ENCODE measurements around the gene TYSND1.
"Not testable (repeated sequence)": the region's sequence is repeated elsewhere in the genome, so short reads cannot be mapped to it uniquely, and the experiment has no call there.

The TYSND1 gene

DNA sequence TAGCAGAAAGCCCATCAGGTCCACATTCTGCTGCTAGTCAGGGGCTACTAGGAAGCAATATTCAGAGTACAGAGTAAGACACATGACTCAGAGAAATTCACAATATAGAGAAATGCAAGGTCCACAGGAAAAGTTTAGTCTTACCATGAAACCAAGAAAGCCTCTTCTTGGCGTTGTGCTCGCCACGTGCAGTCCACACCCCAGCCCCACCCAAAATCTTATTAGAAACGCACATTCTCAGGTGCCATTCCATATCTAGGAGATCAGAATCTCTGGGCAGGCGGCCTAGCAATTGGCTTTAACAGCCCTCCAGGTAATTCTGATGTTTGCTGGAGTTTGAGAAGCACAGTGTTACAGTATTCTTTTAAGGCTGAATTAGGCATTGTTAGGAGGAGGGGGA lies 39.6 kb upstream of the TYSND1 start:
- Histone ChIP-seq H3K27ac (ENCODE audit: insufficient read depth, low read length, poor library complexity, severe bottlenecking) (no peak overlapping the region), H3K36me3 (ENCODE audit: control insufficient read depth, insufficient read depth, low read length) (no peaks in the 10 kb centered on the region), H3K9me3 (ENCODE audit: control insufficient read depth, low read length) (no peaks in the 10 kb centered on the region), H3K27me3 (replicated peaks; ENCODE audit: control insufficient read depth, insufficient read depth, low read length, poor library complexity, severe bottlenecking) (no peaks in the 10 kb centered on the region), H3K4me1 (ENCODE audit: control insufficient read depth, insufficient read depth, low read length, poor library complexity, severe bottlenecking) (no peaks in the 10 kb centered on the region), H3K4me3 (ENCODE audit: insufficient read depth, low read depth, low read length, poor library complexity, severe bottlenecking) (no peak overlapping the region)
- DNase-seq = no peak

DNA sequence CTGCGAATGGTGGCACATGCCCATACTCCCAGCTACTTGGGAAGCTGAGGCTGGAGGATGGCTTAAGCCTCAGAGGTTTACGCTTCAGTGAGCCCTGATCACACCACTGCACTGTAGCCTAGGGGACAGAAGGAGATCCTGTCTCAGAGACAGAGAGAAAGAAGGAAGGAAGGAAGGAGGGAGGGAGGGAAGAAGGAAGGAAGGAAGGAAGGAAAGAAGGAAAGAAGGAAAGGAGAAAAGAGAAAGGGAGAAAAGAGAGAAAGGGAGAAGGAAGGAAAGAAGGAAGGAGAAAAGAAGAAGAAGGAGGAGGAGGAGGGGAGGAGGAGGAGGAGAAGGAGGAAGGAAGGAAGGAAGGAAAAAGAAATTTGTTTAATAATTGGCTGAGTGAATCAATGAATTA lies 36.8 kb upstream of the TYSND1 start:
- no peak for DNase-seq

DNA sequence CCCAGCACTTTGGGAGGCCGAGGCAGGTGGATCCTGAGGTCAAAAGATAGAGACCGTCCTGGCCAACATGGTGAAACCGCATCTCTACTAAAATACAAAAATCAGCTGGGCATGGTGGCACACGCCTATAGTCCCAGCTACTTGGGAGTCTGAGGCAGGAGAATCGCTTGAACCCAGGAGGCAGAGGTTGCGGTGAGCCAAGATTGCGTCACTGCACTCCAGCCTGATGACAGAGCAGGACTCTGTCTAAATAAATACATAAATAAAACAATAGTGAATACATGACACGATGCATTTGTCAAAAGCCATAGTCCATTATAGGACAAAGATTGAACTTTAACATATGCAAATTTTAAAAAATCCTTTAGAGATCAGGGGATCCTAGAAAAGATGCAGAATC lies 32.7 kb upstream of the TYSND1 start:
- H3K27me3 ChIP-seq (replicated peaks; ENCODE audit: control insufficient read depth, insufficient read depth, low read length, poor library complexity, severe bottlenecking); H3K36me3 ChIP-seq (ENCODE audit: control insufficient read depth, insufficient read depth, low read length); H3K9me3 ChIP-seq (ENCODE audit: control insufficient read depth, low read length); H3K27ac ChIP-seq (ENCODE audit: insufficient read depth, low read length, poor library complexity, severe bottlenecking); H3K4me1 ChIP-seq (ENCODE audit: control insufficient read depth, insufficient read depth, low read length, poor library complexity, severe bottlenecking); H3K4me3 ChIP-seq (ENCODE audit: insufficient read depth, low read depth, low read length, poor library complexity, severe bottlenecking); DNase-seq: not testable (repeated sequence)

More for the DNA sequence above, 36.8 kb upstream of the TYSND1 start:
- Histone ChIP-seq H3K27ac (ENCODE audit: insufficient read depth, low read length, poor library complexity, severe bottlenecking) (no peak overlapping the region), H3K4me3 (ENCODE audit: insufficient read depth, low read depth, low read length, poor library complexity, severe bottlenecking) (no peak overlapping the region), H3K27me3 (replicated peaks; ENCODE audit: control insufficient read depth, insufficient read depth, low read length, poor library complexity, severe bottlenecking) (no peaks in the 10 kb centered on the region), H3K9me3 (ENCODE audit: control insufficient read depth, low read length) (no peaks in the 10 kb centered on the region), H3K36me3 (ENCODE audit: control insufficient read depth, insufficient read depth, low read length) (no peaks in the 10 kb centered on the region), H3K4me1 (ENCODE audit: control insufficient read depth, insufficient read depth, low read length, poor library complexity, severe bottlenecking) (no peaks in the 10 kb centered on the region)

DNA sequence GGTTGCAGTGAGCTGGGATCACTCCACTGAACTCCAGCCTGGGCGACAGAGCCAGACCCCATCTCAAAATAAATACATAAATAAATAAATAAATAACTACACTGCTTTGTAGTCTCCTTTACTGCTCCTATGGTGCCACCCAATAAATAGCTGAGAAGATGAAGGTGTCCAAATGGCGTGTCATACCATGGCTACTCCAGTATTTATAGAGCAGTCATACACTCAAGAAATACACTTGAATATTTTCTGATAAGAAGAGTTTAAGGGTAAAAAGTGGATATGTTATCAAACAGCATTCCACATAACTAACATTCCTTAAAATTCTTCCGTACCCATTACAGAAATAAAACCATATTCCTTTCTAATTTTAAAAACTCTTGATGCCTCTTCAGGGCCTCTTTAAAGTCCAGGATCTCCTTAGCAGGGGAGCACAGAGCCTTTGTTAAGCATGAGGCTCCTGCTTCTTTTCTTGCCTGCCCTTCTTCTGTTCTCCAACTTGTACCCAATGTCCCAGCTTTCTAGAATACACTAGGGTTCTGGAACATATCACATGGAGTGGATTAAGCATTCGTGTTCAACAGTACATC lies 31.7 kb upstream of the TYSND1 start:
- peaks cover 13% of the 10 kb centered on the region for H3K4me1 ChIP-seq (ENCODE audit: control insufficient read depth, insufficient read depth, low read length, poor library complexity, severe bottlenecking)
- H3K36me3 ChIP-seq (ENCODE audit: control insufficient read depth, insufficient read depth, low read length) = no peaks in the 10 kb centered on the region
- no peak for DNase-seq
- no peaks in the 10 kb centered on the region for H3K9me3 ChIP-seq (ENCODE audit: control insufficient read depth, low read length)
- H3K27ac ChIP-seq (ENCODE audit: insufficient read depth, low read length, poor library complexity, severe bottlenecking) = no peak overlapping the region
- H3K4me3 ChIP-seq (ENCODE audit: insufficient read depth, low read depth, low read length, poor library complexity, severe bottlenecking) = no peak overlapping the region
- no peaks in the 10 kb centered on the region for H3K27me3 ChIP-seq (replicated peaks; ENCODE audit: control insufficient read depth, insufficient read depth, low read length, poor library complexity, severe bottlenecking)

DNA sequence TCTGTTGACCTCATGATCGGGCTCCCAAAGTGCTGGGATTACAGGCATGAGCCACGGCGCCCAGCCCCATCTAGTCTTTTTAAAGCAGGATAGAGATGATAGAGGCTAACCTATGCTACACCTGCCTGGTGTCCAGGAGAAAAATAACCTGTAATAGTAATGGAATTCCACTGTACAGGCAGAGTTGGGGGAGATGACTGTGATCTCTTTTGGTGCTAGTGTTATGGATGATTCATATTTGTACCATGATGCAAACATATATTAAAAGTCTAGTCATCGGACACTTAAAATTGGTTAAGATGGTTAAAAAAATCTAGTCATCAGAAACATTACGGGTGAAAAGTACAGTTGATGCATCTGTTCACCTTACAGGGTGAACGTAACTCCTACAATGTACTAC lies 29.9 kb upstream of the TYSND1 start:
- H3K27me3 ChIP-seq (replicated peaks; ENCODE audit: control insufficient read depth, insufficient read depth, low read length, poor library complexity, severe bottlenecking) = no peaks in the 10 kb centered on the region
- H3K36me3 ChIP-seq (ENCODE audit: control insufficient read depth, insufficient read depth, low read length) = no peaks in the 10 kb centered on the region
- no peak overlapping the region for H3K4me3 ChIP-seq (ENCODE audit: insufficient read depth, low read depth, low read length, poor library complexity, severe bottlenecking)
- DNase-seq = no peak
- no peaks in the 10 kb centered on the region for H3K9me3 ChIP-seq (ENCODE audit: control insufficient read depth, low read length)
- H3K27ac ChIP-seq (ENCODE audit: insufficient read depth, low read length, poor library complexity, severe bottlenecking) = no peak overlapping the region
- H3K4me1 ChIP-seq (ENCODE audit: control insufficient read depth, insufficient read depth, low read length, poor library complexity, severe bottlenecking) = peaks cover 13% of the 10 kb centered on the region

DNA sequence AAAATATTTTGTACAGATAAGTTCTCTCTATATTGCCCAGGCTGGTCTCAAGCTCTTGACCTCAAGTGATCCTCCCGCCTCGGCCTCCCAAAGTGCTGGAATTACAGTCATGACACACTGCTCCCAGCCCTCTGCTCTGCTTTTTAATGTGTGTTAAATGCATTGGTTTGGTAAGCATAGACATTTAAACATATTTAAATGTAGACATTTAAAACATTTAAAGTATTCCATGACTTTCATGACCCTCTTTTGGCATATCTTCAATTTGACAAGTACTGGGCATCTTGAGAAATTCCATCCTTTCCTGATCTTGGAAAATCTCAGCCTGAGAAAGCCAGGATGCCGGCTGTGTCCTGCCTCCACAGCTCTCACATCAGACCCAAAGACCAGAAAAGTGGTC lies 29.0 kb upstream of the TYSND1 start:
- Histone ChIP-seq H3K9me3 (ENCODE audit: control insufficient read depth, low read length) (no peaks in the 10 kb centered on the region), H3K27ac (ENCODE audit: insufficient read depth, low read length, poor library complexity, severe bottlenecking) (no peak overlapping the region), H3K36me3 (ENCODE audit: control insufficient read depth, insufficient read depth, low read length) (no peaks in the 10 kb centered on the region), H3K4me3 (ENCODE audit: insufficient read depth, low read depth, low read length, poor library complexity, severe bottlenecking) (no peak overlapping the region), H3K4me1 (ENCODE audit: control insufficient read depth, insufficient read depth, low read length, poor library complexity, severe bottlenecking) (peaks cover 13% of the 10 kb centered on the region), H3K27me3 (replicated peaks; ENCODE audit: control insufficient read depth, insufficient read depth, low read length, poor library complexity, severe bottlenecking) (no peaks in the 10 kb centered on the region)
- DNase-seq = no peak

DNA sequence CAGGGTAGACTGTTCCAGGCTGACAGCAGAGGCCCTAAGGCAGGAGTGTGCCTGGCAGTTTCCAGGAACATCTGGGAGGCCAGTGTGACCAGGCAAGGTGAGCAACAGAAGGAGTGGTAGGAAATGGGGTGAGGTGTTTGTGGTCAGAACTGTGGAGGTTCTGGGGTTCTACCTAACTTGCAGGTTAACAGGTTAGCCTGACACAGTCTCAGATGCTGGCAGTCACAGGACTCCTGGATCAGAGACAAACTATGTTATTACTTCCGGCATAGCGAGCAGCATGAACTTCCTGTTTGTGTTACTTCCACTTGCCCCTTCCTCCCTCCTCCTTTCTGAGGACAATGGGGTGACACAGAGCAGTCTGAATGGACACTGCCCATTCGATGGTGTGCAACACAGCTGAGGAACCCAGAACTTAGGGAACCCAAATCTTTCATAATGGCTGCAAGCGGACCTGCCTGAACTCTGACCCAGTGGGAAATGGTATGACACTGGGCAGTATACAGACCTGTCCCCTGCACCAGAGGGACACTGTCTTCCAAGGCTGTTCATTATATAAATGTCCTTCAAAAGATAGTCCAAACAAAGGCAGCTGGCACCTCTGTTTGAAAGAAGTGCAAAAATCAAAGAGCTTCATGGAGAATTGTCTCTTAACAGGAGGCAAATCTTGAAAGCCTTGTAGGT lies 27.7 kb upstream of the TYSND1 start:
- no peaks in the 10 kb centered on the region for H3K9me3 ChIP-seq (ENCODE audit: control insufficient read depth, low read length)
- H3K27ac ChIP-seq (ENCODE audit: insufficient read depth, low read length, poor library complexity, severe bottlenecking) = peak overlapping the region; percentile 54
- peak in 2 of 3 donors; percentile 27 to 30 for DNase-seq
- no peaks in the 10 kb centered on the region for H3K36me3 ChIP-seq (ENCODE audit: control insufficient read depth, insufficient read depth, low read length)
- peaks cover 17% of the 10 kb centered on the region for H3K4me1 ChIP-seq (ENCODE audit: control insufficient read depth, insufficient read depth, low read length, poor library complexity, severe bottlenecking)
- no peak overlapping the region for H3K4me3 ChIP-seq (ENCODE audit: insufficient read depth, low read depth, low read length, poor library complexity, severe bottlenecking)
- H3K27me3 ChIP-seq (replicated peaks; ENCODE audit: control insufficient read depth, insufficient read depth, low read length, poor library complexity, severe bottlenecking) = no peaks in the 10 kb centered on the region

DNA sequence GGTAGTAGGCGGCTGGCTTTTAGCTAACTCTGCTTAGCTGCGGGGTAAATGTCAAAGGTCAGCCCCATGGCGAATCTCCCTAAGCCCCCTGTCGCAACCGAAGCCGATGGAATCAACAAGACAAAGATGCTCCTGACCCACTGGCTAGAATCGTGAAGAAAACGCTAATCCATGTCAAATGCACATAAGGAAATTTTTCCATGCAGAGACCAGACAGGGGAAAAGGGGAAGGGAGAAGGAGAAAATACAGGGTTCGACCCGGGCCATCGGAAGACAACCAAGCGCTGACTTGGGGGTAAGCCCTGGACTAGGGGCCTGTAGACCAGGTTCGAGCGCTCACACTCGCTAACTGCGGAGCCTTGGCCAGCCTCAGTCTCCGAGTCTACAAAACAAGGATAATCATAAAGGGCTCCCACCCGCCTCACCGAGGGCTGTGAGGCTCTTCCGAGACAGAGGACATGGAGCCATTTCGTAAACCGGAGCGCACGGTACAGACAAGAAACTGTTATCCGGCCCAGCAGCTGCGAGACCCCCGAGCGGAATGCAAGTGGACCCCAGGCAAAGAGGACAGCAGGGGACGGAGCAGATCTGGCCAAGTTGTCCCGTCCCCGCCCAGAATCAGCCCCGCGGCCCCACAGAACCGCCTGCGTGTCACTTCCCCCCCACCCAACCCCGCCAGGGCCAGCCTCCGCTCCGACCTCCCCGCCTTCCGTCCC lies 23.3 kb upstream of the TYSND1 start:
- Histone ChIP-seq H3K9me3 (ENCODE audit: control insufficient read depth, low read length) (no peaks in the 10 kb centered on the region), H3K4me1 (ENCODE audit: control insufficient read depth, insufficient read depth, low read length, poor library complexity, severe bottlenecking) (peaks cover 34% of the 10 kb centered on the region), H3K36me3 (ENCODE audit: control insufficient read depth, insufficient read depth, low read length) (peaks cover 13% of the 10 kb centered on the region), H3K4me3 (ENCODE audit: insufficient read depth, low read depth, low read length, poor library complexity, severe bottlenecking) (peak overlapping the region; percentile 78), H3K27me3 (replicated peaks; ENCODE audit: control insufficient read depth, insufficient read depth, low read length, poor library complexity, severe bottlenecking) (no peaks in the 10 kb centered on the region), H3K27ac (ENCODE audit: insufficient read depth, low read length, poor library complexity, severe bottlenecking) (peak overlapping the region; percentile 86)
- no peak for DNase-seq

DNA sequence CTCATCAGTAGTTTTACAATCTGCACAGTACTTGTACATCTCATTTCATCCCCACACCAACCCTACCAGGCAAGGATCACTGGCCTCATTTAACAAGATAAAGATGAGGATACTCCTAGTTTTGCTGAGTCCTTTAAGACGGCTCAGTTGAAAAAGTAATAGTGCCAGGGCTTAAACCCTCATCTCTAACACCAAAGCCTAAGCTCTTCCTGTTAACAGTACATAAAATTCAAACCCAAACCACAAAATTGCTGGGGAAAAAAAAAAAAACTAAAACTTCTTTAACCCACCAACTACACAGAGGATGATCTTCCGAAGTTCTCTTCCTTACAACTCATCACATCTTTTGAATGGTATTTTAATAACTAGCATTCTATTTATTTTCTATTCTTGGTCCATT lies 22.5 kb upstream of the TYSND1 start:
- peaks cover 13% of the 10 kb centered on the region for H3K36me3 ChIP-seq (ENCODE audit: control insufficient read depth, insufficient read depth, low read length)
- no peak for DNase-seq
- H3K4me1 ChIP-seq (ENCODE audit: control insufficient read depth, insufficient read depth, low read length, poor library complexity, severe bottlenecking) = peaks cover 33% of the 10 kb centered on the region
- peak overlapping the region; percentile 78 for H3K4me3 ChIP-seq (ENCODE audit: insufficient read depth, low read depth, low read length, poor library complexity, severe bottlenecking)
- peak overlapping the region; percentile 86 for H3K27ac ChIP-seq (ENCODE audit: insufficient read depth, low read length, poor library complexity, severe bottlenecking)
- H3K9me3 ChIP-seq (ENCODE audit: control insufficient read depth, low read length) = no peaks in the 10 kb centered on the region
- H3K27me3 ChIP-seq (replicated peaks; ENCODE audit: control insufficient read depth, insufficient read depth, low read length, poor library complexity, severe bottlenecking) = no peaks in the 10 kb centered on the region

DNA sequence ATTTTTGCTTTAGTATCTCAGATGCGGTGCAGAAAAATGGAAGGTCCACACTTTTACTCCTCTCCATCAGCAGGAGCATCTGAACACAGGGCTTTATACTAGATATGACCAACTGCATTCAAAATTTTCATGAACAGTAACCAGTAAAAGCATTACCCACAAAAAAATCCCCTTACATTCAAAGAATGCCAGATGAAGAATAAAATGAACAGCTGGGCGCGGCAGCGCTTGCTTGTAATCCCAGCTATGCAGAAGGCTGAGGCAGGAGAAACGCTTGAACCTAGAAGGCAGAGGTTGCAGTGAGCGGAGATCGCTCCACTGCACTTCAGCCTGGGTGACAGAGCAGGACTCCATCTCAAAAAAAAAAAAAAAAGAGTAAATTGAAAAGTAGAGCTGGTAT lies 20.7 kb upstream of the TYSND1 start:
- no peak overlapping the region for H3K4me3 ChIP-seq (ENCODE audit: insufficient read depth, low read depth, low read length, poor library complexity, severe bottlenecking)
- H3K27me3 ChIP-seq (replicated peaks; ENCODE audit: control insufficient read depth, insufficient read depth, low read length, poor library complexity, severe bottlenecking) = no peaks in the 10 kb centered on the region
- H3K9me3 ChIP-seq (ENCODE audit: control insufficient read depth, low read length) = no peaks in the 10 kb centered on the region
- no peak for DNase-seq
- peaks cover 13% of the 10 kb centered on the region for H3K36me3 ChIP-seq (ENCODE audit: control insufficient read depth, insufficient read depth, low read length)
- H3K4me1 ChIP-seq (ENCODE audit: control insufficient read depth, insufficient read depth, low read length, poor library complexity, severe bottlenecking) = peaks cover 39% of the 10 kb centered on the region
- H3K27ac ChIP-seq (ENCODE audit: insufficient read depth, low read length, poor library complexity, severe bottlenecking) = no peak overlapping the region
